GM11168 (cell line): ENCODE measurements around the gene SYNE2.
"Not testable (repeated sequence)": the region's sequence is repeated elsewhere in the genome, so short reads cannot be mapped to it uniquely, and the experiment has no call there.

Source experiments
- in situ Hi-C: fragments of 300-500 bp; cut with MboI; formaldehyde crosslinking; loops from one replicate; pipeline ENCODE4 v1.12.0; 2022; ENCODE audit warnings: low sequenced_read_pairs; ENCODE audit not compliant: unreplicated experiment

SYNE2 gene

DNA sequence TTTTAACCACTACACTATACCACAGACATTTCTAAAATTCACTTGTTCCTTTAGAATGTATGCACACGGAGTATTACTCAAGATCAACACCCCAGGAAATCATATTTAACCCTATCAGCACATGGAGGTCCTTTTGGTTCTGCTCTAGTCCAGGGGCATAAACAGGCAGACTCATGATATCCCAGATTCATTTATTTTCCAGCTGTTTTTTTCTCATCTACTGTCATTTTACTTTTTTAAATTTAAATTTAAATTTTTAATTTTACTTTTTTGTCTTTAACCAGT, 17.9 kb downstream of the SYNE2 start:
- in situ Hi-C loops = not testable (repeated sequence)

DNA sequence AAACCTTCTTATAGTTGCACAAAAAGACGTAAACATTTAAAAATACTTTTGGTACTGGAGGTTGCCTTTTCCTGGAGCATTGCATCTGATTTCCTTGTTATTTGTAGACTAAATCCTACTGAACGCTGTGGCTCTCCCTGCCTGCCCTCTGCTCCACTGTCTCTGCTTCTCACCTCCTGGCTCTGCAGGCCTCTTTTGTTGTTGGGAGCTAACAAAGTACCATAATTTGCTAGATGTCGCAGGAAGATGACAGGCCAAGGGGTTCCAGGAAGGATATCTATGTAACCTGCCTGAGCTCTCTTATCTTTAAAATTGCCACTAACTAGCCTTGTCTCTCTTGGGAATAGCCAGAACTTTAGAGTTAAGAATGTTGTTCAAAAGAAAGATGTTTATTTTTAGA, 21.4 kb downstream of the SYNE2 start:
- in situ Hi-C loops = no loop called here

DNA sequence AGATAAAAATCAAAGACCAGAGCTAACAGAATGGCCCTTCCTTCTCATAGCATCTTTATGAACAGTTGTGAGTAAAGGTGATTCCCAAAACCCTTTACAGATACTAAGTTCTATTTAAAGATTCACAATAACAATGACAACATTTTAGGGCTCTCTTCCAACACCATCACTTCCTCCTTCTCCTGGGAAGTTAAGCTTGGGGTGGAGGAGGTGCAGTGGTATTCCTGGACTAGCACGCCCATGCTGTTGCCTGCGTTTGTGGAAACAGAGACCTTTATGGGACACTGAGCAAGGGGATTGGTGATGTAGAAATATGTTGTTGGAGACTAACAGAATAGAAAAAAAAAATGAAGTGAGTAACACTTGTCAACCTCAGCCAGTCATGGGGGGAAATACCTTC, 22.5 kb downstream of the SYNE2 start:
- in situ Hi-C loops = no loop called here

DNA sequence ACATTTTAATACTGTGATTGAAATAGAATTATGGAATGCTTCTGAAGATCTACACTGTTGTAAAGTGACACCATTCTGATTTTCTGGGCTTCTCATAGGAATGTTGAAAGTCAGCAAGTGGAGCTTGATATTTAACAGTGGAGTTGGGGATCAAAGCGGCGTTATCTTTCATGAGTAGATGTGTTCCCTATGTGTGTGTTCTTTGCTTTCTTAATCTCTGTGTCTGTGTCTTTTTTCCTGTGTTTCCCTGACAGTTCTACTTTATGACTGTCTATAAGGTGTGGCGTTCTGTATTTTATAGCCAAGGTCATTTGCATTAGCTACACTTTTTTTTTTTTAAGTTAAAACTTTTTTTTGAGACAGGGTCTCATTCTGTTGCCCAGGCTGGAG, 24.7 kb downstream of the SYNE2 start:
- in situ Hi-C loops = no loop called here

DNA sequence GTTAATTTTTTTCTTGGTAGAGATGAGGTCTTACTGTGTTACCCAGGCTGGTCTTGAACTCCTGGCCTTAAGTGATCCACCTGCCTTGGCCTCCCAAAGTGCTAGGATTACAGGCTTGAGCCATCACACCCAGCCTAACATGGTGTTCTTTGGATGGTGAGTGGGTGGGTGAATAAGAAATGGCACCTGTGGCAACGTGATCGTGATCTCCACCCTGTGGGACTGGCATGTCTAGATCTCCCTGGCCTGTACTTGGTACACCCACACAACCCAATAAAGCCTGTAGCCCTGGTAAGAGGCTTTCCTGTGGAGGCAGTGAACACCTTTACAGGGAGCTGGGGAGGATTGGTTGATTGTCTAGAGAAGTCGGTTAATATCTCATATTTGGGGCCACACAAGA, 25.2 kb downstream of the SYNE2 start:
- in situ Hi-C loops = no loop called here

DNA sequence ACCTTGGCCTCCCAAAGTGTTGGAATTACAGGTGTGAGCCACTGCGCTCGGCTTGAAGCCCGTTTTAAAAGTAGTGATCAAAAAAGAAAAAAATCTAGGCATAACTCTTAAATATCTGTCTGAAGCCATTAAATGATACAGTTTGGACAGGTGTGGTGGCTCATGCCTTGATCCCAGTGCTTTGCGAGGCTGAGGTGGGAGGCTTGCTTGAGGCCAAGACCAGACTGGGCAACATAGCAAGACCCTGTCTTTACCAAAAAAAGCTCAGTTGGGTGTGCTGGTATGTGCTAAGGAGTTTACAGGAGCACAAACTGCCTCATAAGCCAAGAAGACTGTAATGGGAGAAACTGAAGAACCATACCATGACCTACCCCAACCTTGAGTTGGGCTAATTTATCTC, 26.0 kb downstream of the SYNE2 start:
- in situ Hi-C loops = no loop called here

DNA sequence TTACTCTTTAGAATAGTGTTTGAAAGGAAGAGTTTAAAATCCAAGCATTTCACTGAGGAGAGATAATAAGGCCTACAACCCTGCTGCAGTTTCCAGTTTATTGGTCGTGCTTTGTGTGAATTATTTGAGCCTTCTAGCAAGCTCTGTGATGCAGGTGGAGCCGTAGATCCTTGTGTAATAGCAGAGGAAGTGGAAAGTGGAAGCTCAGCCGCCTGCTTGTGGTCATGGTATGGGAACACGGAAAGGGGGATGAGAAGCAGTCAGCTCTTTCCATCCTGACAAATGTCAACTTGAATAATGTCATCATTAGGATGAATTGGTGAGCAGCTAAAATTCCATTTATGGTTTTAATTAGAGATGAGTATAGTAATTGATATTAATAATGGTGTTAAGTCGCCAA, 29.1 kb downstream of the SYNE2 start:
- in situ Hi-C loops = no loop called here

DNA sequence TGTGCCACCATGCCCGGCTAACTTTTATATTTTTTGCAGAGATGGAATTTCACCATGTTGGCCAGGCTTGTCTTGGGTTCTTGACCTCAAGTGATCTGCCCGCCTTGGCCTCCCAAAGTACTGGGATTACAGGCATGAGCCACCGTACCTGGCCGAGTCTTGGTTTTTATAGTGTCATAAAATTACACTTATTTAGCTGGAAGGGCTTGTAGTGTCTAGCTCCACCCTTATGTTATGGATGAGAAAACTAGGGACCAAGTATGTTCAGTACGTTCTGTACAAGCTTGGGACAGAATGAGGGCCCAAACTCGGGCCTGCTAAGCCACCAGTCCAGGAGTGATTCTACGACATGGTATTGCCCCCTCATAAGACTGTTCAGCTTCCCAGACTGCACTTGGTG, 35.1 kb downstream of the SYNE2 start:
- in situ Hi-C loops = no loop called here

DNA sequence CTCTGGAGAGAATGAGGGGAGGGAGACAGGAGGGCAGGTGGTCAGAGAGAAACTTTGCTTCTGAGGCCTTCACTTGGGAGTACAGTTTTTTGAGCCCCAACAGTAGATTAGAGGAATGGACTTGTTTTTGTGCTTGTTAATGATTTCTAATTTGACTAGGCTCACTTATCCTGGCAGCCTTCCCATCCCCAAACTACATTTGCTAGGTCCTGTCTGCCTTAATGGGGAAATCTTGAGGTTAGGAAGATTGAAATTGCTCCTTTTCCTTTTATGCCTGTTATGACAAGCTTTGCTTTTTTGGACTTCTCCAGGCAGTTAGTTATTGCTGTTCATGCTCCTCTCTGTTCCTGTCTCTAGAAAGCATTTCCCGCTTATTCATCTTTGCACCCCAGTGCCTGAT, 37.7 kb downstream of the SYNE2 start:
- in situ Hi-C loops = no loop called here

DNA sequence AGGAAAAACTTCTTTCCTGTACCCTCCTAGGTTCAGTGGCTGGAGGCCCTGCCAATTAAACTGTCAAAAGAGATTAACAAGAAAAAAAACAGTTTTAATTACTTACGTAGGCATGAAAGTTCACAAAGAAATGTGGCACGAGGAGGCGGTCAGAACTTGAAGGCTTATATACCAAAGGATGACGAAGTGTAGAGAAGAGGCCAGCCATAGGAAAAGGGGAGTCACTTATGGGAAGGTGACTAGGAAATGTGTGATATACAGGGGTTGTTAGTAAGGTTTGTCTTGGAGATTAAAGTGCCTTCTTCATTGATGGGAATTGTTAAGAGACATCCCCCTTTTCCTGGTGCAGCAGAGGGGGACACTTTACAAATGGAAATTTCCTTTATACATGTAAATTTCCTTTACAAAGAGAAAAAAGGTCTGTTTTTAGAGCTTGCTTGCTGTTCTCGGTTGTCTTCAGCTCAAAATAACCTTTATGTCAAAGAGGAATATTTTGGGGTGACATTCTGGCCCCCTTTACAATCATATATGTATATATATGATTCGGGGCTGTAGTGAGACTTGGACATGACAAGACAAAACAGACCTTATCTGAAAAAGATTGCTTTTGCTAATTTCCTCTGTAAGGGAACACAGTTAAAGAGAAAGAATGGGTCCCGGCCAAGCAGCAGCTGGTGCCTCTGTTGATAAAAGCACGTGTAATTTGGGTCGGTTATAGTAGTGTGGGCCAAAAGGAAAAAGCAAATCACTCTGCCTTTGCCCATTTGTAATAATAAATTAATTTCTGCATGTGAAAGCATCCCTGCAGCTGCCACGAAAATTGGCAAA, 38.6 kb downstream of the SYNE2 start:
- in situ Hi-C loops = no loop called here

DNA sequence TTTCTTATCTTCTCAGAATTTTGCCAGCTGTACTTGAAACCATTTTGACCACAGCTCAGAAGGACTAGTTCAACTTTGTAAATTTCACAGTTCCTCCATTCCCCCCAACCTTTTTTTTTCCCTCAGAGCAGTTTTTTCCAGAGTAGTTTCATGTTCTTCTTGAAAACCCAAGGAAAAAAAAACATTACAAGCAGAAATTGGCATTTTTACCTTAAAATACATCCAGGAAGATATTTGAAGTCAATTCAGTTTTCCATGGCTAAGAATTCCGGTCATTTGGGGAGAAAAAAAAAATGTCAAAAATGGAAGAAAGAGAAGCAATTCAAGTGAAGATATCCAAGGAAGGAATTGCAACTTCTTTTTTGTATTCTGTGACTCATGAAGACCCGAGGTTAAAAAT, 39.5 kb downstream of the SYNE2 start:
- in situ Hi-C loops = no loop called here

DNA sequence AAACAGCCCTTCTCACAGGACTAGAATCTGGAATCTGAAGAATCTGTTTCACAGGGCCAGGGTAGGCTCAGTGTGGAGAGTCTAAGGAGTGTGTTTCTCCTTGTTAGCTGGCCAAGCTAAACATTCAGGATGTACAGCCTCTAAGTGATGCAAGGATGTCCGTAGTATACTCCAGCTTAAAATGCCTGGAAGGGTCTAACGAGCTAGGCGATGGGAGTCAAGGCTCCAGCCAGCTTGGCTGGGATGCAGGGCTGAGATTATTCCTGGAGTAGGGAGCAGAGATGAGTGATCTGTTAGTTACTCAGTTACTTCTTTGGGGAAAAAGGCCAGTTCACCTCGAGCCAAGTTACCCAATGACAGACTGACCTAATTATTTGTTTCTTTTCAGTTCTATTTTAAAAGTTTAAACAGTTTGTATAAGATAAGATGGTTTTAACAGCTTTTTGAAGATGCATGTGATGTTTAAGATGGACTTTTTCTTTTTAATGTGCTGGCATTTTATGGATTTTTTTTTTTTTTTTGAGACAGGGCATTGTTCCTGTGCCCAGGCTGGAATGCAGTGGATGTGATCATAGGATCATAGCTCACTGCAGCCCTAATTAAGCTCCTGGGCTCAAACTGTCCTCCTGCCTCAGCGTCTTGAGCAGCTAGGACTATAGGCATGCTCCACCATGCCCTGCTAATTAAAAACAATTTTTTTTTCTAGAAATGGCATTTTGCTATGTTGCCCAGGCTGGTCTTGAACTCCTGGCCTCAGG, 41.1 kb downstream of the SYNE2 start:
- in situ Hi-C loops = no loop called here

DNA sequence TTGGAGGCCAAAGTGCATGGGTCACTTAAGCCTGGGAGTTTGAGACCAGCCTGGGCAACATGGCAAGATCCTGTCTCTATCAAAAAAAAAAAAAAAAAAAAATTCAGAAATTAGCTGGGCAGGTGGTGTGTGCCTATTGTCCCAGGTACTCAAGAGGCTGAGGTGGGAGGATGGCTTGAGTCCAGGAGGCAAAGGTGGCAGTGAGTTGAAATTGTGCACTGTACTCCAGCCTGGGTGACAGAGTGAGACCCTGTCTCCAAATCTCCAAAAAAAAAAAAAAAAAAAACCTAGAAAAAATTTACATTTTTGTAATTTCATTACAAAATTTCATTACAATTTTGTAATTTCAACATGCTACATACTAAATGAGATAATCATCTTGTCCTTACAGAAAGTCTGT, 42.7 kb downstream of the SYNE2 start:
- in situ Hi-C loops = no loop called here

DNA sequence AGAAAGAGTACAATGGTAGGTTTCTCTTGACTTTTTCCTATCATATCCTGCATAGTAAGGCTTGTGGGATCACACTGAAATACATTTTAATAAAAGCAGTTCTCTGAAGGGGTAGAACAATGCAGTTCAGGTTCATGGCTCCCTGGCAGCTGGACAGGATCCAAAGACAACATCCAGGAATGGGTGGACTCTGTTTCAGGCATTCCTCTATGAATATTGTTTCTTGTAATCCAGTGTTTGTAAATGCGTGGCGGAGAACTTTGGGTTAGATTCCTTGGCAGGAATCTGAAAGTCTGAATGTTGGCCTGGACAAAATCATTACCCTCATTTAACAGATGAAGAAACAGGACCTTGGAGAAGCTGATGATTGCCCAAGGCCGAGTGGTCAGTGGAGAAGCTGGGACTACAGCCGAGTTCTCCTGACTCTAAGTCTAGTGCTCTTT, 43.5 kb downstream of the SYNE2 start:
- in situ Hi-C loops = no loop called here

DNA sequence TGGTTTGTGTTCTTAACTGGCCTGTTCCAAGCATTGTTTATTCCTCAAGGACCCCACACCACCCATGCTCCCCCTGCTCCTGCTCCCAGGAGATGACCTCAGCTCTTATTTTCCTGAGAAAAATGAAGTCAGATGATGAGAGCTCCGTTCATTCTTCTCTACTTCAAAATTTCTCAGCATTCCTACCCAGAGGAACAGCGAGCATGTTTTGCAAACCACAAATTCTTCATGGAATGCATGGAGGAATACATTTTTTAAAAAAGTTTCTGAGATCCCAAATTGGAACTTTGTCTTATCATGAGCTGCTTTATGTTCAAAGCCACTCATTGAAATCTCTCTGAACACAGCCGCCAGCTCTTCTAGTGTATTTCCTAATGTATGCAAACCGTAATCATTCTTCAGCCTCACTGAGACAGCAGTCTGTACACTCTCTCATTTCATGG, 44.9 kb downstream of the SYNE2 start:
- in situ Hi-C loops = no loop called here

DNA sequence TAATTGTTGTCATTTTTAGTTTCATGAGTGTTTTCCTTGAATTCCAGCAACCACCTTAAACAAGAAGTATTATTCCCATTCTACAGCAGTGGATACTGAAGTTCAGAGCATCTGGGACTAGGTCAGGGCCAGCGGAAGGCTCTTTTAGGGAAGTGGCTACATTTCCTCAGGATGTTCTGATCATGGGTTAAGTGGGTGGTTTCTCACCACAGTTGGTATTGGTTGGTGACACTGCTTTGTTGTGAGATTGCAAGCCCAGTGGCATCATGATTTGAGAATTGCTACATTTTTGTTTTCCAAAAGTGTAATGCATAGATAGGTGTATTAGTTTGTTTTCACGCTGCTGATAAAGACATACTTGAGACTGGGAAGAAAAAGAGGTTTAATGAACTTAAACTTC, 47.1 kb downstream of the SYNE2 start:
- in situ Hi-C loops = no loop called here

DNA sequence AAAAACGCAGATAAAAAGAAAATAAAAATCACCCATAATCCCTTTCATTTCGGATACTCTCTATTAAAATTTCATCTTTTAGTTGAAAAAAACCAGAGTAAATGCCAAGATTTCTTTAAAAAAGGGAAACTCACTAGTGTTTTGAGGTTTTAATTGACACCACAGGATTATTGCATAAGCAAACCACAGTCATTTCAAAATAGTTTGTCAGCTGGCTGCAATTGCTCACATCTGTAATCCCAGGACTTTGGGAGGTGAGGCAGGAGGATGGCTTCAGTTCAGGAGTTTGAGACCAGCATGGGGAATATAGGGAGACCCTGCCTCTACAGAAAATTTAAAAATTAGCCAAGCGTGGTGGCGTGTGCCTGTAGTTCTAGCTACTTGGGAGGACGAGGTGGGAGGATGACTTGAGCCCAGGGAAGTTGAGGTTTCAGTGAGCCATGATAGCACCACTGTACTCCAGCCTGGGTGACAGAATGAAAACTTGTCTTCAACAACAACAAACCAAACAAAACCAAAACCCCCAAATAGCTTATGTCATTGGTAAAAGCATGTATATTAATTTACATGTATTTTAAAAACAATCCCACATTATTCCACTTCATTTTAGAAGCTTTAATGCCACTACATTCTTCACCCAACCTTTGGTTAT, 48.8 kb downstream of the SYNE2 start:
- in situ Hi-C loops = no loop called here

DNA sequence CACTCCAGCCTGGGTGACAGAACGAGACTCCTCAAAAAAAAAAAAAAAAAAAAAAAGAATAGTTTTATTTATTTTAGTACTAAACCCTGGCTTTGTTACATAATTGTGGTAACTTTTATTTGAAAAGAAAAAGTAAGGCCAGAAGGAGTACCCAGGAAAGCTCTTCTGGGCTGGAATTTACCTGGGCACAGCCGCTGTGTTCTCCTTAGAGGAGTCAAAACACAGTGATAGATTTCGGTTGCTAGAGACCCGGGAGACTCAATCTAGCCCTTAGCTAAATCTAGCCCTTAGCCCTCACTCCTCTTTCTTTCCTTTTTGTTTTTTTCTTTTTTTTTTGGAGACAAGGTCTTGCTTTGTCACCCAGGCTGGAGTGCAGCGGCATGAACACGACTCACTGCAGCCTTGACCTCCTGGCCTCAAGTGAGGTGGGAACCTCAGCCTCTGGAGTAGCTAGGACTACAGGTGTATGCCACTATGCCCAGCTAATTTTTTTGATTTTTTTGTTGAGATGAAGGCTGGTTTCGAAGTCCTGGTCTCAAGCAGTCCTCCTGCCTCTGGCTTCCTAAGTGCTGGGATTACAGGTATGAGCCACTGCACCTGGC, 49.7 kb downstream of the SYNE2 start:
- in situ Hi-C loops = no loop called here

DNA sequence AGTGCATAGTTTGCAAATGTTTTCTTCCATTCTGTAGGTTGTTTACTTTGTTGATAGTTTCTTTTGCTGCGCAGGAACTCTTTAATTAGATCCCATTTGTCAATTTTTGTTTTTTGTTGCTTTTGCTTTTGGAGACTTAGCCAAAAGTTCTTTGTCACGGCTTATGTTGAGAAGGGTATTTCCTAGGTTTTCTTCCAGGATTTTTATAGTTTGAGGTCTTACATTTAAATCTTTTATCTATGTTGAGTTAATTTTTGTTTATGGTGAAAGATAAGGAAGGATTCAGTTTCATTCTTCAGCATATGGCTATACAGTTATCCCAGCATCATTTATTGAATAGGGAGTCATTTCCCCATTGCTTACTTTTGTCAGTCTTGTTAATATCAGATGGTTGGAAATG, 51.9 kb downstream of the SYNE2 start:
- in situ Hi-C loops = no loop called here

DNA sequence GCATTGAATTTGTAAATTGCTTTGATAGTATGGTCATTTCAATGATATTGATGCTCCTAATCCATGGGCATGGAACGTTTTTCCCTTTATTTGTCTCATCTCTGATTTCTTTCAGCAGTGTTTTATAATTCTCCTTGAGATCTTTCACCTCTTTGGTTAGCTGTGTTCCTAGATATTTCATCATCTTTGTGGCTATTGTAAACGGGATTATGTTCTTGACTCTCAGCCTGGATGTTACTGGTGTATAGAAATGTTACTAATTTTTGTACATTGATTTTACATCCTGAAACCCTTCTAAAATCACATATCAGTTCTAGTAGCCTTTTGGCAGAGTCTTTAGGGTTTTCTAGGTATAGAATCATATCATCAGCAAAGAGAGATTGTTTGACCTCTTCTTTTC, 52.6 kb downstream of the SYNE2 start:
- in situ Hi-C loops = no loop called here

DNA sequence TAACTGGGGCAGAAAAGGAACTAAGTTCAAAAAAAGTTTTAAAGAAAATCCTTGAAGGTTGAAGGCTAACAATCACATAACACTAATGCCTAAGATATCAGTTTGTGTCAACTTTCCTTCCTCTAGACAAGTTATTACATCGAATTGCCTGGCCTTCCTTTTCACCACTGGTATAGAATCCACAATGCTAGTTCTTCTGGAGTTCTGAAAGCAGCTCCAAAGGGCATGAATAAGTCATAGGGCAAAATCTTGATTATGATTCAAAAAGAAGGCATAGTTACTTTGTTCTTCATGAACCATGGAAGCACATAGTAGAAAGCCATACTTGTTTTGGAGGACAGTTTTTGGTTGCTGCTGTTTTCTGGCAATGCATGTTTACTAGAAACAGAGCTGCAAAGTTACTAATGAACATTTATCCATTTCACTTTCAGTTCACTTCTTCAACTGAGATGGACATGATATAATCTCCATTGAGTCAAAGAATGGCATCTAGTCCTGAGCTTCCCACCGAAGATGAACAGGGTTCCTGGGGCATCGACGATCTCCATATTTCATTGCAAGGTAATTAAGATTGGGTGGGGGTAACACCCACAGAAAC, 56.0 kb downstream of the SYNE2 start:
- in situ Hi-C loops = no loop called here
